Trophoblast cell (in vitro differentiated cells and primary cell): ENCODE results near the gene NRCAM.

Experiments
- DNase-seq, 2 donors: peaks; one replicate each; pipeline ENCODE4 v3.0.0-alpha.2; 2016
- H2AFZ ChIP-seq: 2 replicates; pipeline ENCODE4 v1.6.1; 2013; ENCODE audit warnings: low read length, moderate library complexity, mild to moderate bottlenecking; ENCODE audit not compliant: insufficient read depth, poor library complexity
- H2AK5ac ChIP-seq: 2 replicates; pipeline ENCODE4 v1.6.1; 2013; ENCODE audit warnings: mild to moderate bottlenecking, low read length
- H2BK120ac ChIP-seq: 2 replicates; pipeline ENCODE4 v1.6.1; 2013; ENCODE audit warnings: low read length, mild to moderate bottlenecking, moderate library complexity; ENCODE audit not compliant: insufficient read depth, poor library complexity
- H2BK12ac ChIP-seq: 2 replicates; pipeline ENCODE4 v1.6.1; 2013; ENCODE audit warnings: mild to moderate bottlenecking, low read length, moderate library complexity
- H2BK5ac ChIP-seq: 2 replicates; pipeline ENCODE4 v1.6.1; 2013; ENCODE audit warnings: low read length, low read depth, moderate library complexity, mild to moderate bottlenecking; ENCODE audit not compliant: poor library complexity
- H3K14ac ChIP-seq: 2 replicates; pipeline ENCODE4 v1.6.1; 2013; ENCODE audit warnings: mild to moderate bottlenecking, low read length
- H3K18ac ChIP-seq: 2 replicates; pipeline ENCODE4 v1.6.1; 2013; ENCODE audit warnings: mild to moderate bottlenecking, low read length
- H3K23ac ChIP-seq: 2 replicates; pipeline ENCODE4 v1.6.1; 2013; ENCODE audit warnings: low read length
- H3K27ac ChIP-seq: 2 replicates; pipeline ENCODE4 v1.5.1; 2013; ENCODE audit warnings: low read depth, mild to moderate bottlenecking, inconsistent platforms, low read length, moderate library complexity
- H3K27me3 ChIP-seq: 2 replicates; pipeline ENCODE4 v1.6.1; 2013; ENCODE audit warnings: inconsistent platforms, mild to moderate bottlenecking, low read length, moderate library complexity; ENCODE audit not compliant: insufficient read depth
- H3K36me3 ChIP-seq, 2 experiments: 1 replicate in 1 of 2; 2 replicates in 1 of 2; pipeline ENCODE4 v1.6.1; 2013; ENCODE audit warnings: low read length in 2 of 2, mild to moderate bottlenecking in 2 of 2, moderate library complexity in 1 of 2; ENCODE audit not compliant: insufficient read depth in 2 of 2, control insufficient read depth in 1 of 2
- H3K4ac ChIP-seq: 2 replicates; pipeline ENCODE4 v1.6.1; 2013; ENCODE audit warnings: low read depth, mild to moderate bottlenecking, low read length, moderate library complexity
- H3K4me1 ChIP-seq, 2 experiments: 1 replicate in 1 of 2; 2 replicates in 1 of 2; pipeline ENCODE4 v1.6.1; 2013; ENCODE audit warnings: low read length in 2 of 2, mild to moderate bottlenecking in 2 of 2, moderate library complexity in 1 of 2; ENCODE audit not compliant: insufficient read depth in 2 of 2, control insufficient read depth in 1 of 2
- H3K4me2 ChIP-seq: 2 replicates; pipeline ENCODE4 v1.6.1; 2013; ENCODE audit warnings: inconsistent platforms, mild to moderate bottlenecking, low read length, moderate library complexity
- H3K4me3 ChIP-seq: 2 replicates; pipeline ENCODE4 v1.5.1; 2013; ENCODE audit warnings: mild to moderate bottlenecking, low read depth, low read length, inconsistent platforms
- H3K79me1 ChIP-seq: one replicate; pipeline ENCODE4 v1.6.1; 2013; ENCODE audit warnings: low read length
- H3K79me2 ChIP-seq: 2 replicates; pipeline ENCODE4 v1.6.1; 2013; ENCODE audit warnings: low read length, mild to moderate bottlenecking; ENCODE audit not compliant: control insufficient read depth, insufficient read depth, poor library complexity
- H3K9ac ChIP-seq: 2 replicates; pipeline ENCODE4 v1.6.1; 2013; ENCODE audit warnings: mild to moderate bottlenecking, low read length
- H3K9me3 ChIP-seq: 2 replicates; pipeline ENCODE4 v1.6.1; 2013; ENCODE audit warnings: low read depth, mild to moderate bottlenecking, control low read depth, inconsistent platforms, low read length; ENCODE audit not compliant: insufficient read depth
- H4K12ac ChIP-seq: 2 replicates; pipeline ENCODE4 v1.6.1; 2013; ENCODE audit warnings: low read depth, mild to moderate bottlenecking, low read length, moderate library complexity
- H4K8ac ChIP-seq: 2 replicates; pipeline ENCODE4 v1.6.1; 2013; ENCODE audit warnings: low read depth, mild to moderate bottlenecking, low read length, moderate library complexity
- H4K91ac ChIP-seq: one replicate; pipeline ENCODE4 v1.6.1; 2013; ENCODE audit warnings: low read depth, mild to moderate bottlenecking, low read length, moderate library complexity
- WGBS: extraction: QIAGEN DNeasy Blood & Tissue Kit; methylation state at CpG from one replicate; pipeline ENCODE4 v1.1.7; 2013; ENCODE audit warnings: missing lambda C conversion rate; ENCODE audit not compliant: insufficient read length, insufficient coverage; ENCODE audit errors: extremely low coverage; 5-methylcytosine and 5-hydroxymethylcytosine counted together

The NRCAM gene

GRCh38 chr7:108316708-108317107 lies 139.5 kb downstream of the NRCAM start:
- Histone ChIP-seq H3K79me1 (no peaks in the 10 kb centered on the region), H4K8ac (no peak overlapping the region), H2BK12ac (no peak overlapping the region), H2AK5ac (no peak overlapping the region), H3K4ac (no peak overlapping the region), H3K4me2 (no peak overlapping the region), H4K12ac (no peak overlapping the region), H3K9ac (no peak overlapping the region), H3K4me1 (no peaks in the 10 kb centered on the region), H3K4me3 (no peak overlapping the region), H3K36me3 (no peaks in the 10 kb centered on the region), H3K18ac (no peak overlapping the region), H2BK5ac (no peak overlapping the region), H4K91ac (no peak overlapping the region), H3K9me3 (no peaks in the 10 kb centered on the region), H2BK120ac (no peak overlapping the region), H3K27me3 (no peaks in the 10 kb centered on the region), H3K23ac (no peak overlapping the region), H2AFZ (no peak overlapping the region), H3K27ac (no peak overlapping the region), H3K14ac (no peak overlapping the region), H3K79me2 (no peaks in the 10 kb centered on the region)
- WGBS: no CpG with 5 or more reads among the region's 1 CpG
- DNase-seq: no peak

GRCh38 chr7:108314551-108314950 lies 141.7 kb downstream of the NRCAM start:
- Histone ChIP-seq H2BK5ac (no peak overlapping the region), H4K8ac (no peak overlapping the region), H3K14ac (no peak overlapping the region), H3K79me2 (no peaks in the 10 kb centered on the region), H2AFZ (no peak overlapping the region), H2BK12ac (no peak overlapping the region), H3K79me1 (no peaks in the 10 kb centered on the region), H4K91ac (no peak overlapping the region), H2BK120ac (no peak overlapping the region), H3K4me3 (no peak overlapping the region), H3K36me3 (no peaks in the 10 kb centered on the region), H3K4ac (no peak overlapping the region), H3K9me3 (no peaks in the 10 kb centered on the region), H3K23ac (no peak overlapping the region), H3K4me2 (no peak overlapping the region), H2AK5ac (no peak overlapping the region), H3K9ac (no peak overlapping the region), H3K4me1 (no peaks in the 10 kb centered on the region), H3K27ac (no peak overlapping the region), H4K12ac (no peak overlapping the region), H3K27me3 (no peaks in the 10 kb centered on the region), H3K18ac (no peak overlapping the region)
- no peak for DNase-seq

- H2BK120ac ChIP-seq: no peak overlapping the region
- H2BK12ac ChIP-seq: no peak overlapping the region
- H3K9ac ChIP-seq: no peak overlapping the region
- no peak overlapping the region for H4K8ac ChIP-seq
- H3K36me3 ChIP-seq: no peaks in the 10 kb centered on the region
- DNase-seq: no peak
- no peaks in the 10 kb centered on the region for H3K27me3 ChIP-seq
- H3K23ac ChIP-seq: no peak overlapping the region
- no CpG with 5 or more reads among the region's 2 CpGs for WGBS
- no peak overlapping the region for H3K4me3 ChIP-seq
- no peak overlapping the region for H3K4ac ChIP-seq
- H2AFZ ChIP-seq: no peak overlapping the region
- H3K9me3 ChIP-seq: no peaks in the 10 kb centered on the region
- H2AK5ac ChIP-seq: no peak overlapping the region
- H3K4me2 ChIP-seq: no peak overlapping the region
- H4K91ac ChIP-seq: no peak overlapping the region
- no peaks in the 10 kb centered on the region for H3K79me1 ChIP-seq
- no peaks in the 10 kb centered on the region for H3K79me2 ChIP-seq
- H3K27ac ChIP-seq: no peak overlapping the region
- H3K4me1 ChIP-seq: no peaks in the 10 kb centered on the region
- no peak overlapping the region for H2BK5ac ChIP-seq
- H4K12ac ChIP-seq: no peak overlapping the region
- H3K18ac ChIP-seq: no peak overlapping the region
- H3K14ac ChIP-seq: no peak overlapping the region
Observed at GRCh38 chr7:108314049-108314448, 142.2 kb downstream of the NRCAM start.

GRCh38 chr7:108313086-108313485 lies 143.2 kb downstream of the NRCAM start:
- WGBS: no CpG with 5 or more reads among the region's 3 CpGs
- H2BK120ac ChIP-seq: no peak overlapping the region
- no peaks in the 10 kb centered on the region for H3K27me3 ChIP-seq
- H3K79me1 ChIP-seq: no peaks in the 10 kb centered on the region
- H3K4me1 ChIP-seq: no peaks in the 10 kb centered on the region
- no peak overlapping the region for H3K14ac ChIP-seq
- no peak overlapping the region for H3K27ac ChIP-seq
- H2AK5ac ChIP-seq: no peak overlapping the region
- DNase-seq: no peak
- H2BK12ac ChIP-seq: no peak overlapping the region
- no peak overlapping the region for H2AFZ ChIP-seq
- H3K79me2 ChIP-seq: no peaks in the 10 kb centered on the region
- H4K91ac ChIP-seq: no peak overlapping the region
- H3K18ac ChIP-seq: no peak overlapping the region
- H4K8ac ChIP-seq: no peak overlapping the region
- H3K36me3 ChIP-seq: no peaks in the 10 kb centered on the region
- no peak overlapping the region for H3K4ac ChIP-seq
- H3K4me2 ChIP-seq: no peak overlapping the region
- no peaks in the 10 kb centered on the region for H3K9me3 ChIP-seq
- no peak overlapping the region for H4K12ac ChIP-seq
- no peak overlapping the region for H3K4me3 ChIP-seq
- H3K9ac ChIP-seq: no peak overlapping the region
- no peak overlapping the region for H2BK5ac ChIP-seq
- no peak overlapping the region for H3K23ac ChIP-seq
